GM23248 (cell line): ENCODE measurements around the gene VPS52. TPM values are rescaled to one million over a fixed set of nuclear protein-coding genes. Genes with fewer than 3 reads are reported as not detected.

Source experiments
- DNase-seq: peaks from one replicate; pipeline ENCODE4 v3.0.0-alpha.2; 2015
- H2AFZ ChIP-seq: fragments of 200-600 bp; sonication (generic); 2 replicates; pipeline ENCODE4 v1.6.1; 2016; ENCODE audit warnings: antibody characterized with exemption
- H3F3A ChIP-seq: fragments of 200-600 bp; sonication (generic); 2 replicates; pipeline ENCODE4 v1.6.1; 2016; ENCODE audit warnings: mild to moderate bottlenecking, antibody characterized with exemption, mixed run types; ENCODE audit not compliant: insufficient read depth
- H3K27ac ChIP-seq: fragments of 200-600 bp; sonication (generic); 2 replicates; pipeline ENCODE4 v1.5.1; 2016; ENCODE audit warnings: mild to moderate bottlenecking
- H3K27me3 ChIP-seq: fragments of 200-600 bp; sonication (generic); replicated peaks from 2 replicates; pipeline ENCODE4 v1.6.1; 2016; ENCODE audit warnings: mild to moderate bottlenecking; ENCODE audit not compliant: insufficient read depth
- H3K36me3 ChIP-seq: fragments of 200-600 bp; sonication (generic); 2 replicates; pipeline ENCODE4 v1.6.1; 2016; ENCODE audit warnings: low read depth, mild to moderate bottlenecking
- H3K4me1 ChIP-seq: fragments of 200-600 bp; sonication (generic); 2 replicates; pipeline ENCODE4 v1.6.1; 2016; ENCODE audit warnings: mild to moderate bottlenecking; ENCODE audit not compliant: insufficient read depth
- H3K4me2 ChIP-seq: fragments of 200-600 bp; sonication (generic); one replicate; pipeline ENCODE4 v1.6.1; 2016; ENCODE audit warnings: mild to moderate bottlenecking; ENCODE audit not compliant: unreplicated experiment
- H3K4me3 ChIP-seq: fragments of 200-600 bp; sonication (generic); 2 replicates; pipeline ENCODE4 v1.5.1; 2016; ENCODE audit warnings: mild to moderate bottlenecking
- H3K79me2 ChIP-seq: fragments of 200-600 bp; sonication (generic); 2 replicates; pipeline ENCODE4 v1.6.1; 2016; ENCODE audit warnings: mild to moderate bottlenecking; ENCODE audit not compliant: insufficient read depth
- H3K9ac ChIP-seq: fragments of 200-600 bp; sonication (generic); 2 replicates; pipeline ENCODE4 v1.6.1; 2016; ENCODE audit warnings: mild to moderate bottlenecking
- H3K9me2 ChIP-seq: fragments of 200-600 bp; sonication (generic); 2 replicates; pipeline ENCODE4 v1.6.1; 2016; ENCODE audit warnings: mixed run types, mild to moderate bottlenecking, moderate library complexity; ENCODE audit not compliant: insufficient read depth
- H3K9me3 ChIP-seq: fragments of 200-600 bp; sonication (generic); one replicate; pipeline ENCODE4 v1.6.1; 2017; ENCODE audit warnings: low read depth
- H4K20me1 ChIP-seq: fragments of 200-600 bp; sonication (generic); 2 replicates; pipeline ENCODE4 v1.6.0; 2016; ENCODE audit not compliant: insufficient read depth
- EZH2 ChIP-seq: fragments of 200-600 bp; sonication (generic); IDR thresholded peaks from 2 replicates; pipeline ENCODE4 v1.6.1; 2018; ENCODE audit warnings: antibody characterized with exemption, mild to moderate bottlenecking; ENCODE audit not compliant: insufficient read depth, poor library complexity, severe bottlenecking
- EZH2phosphoT487 ChIP-seq: fragments of 200-600 bp; sonication (generic); IDR thresholded peaks from 2 replicates; pipeline ENCODE4 v1.6.1; 2018; ENCODE audit warnings: antibody characterized with exemption, moderate library complexity, mild to moderate bottlenecking, low read depth; ENCODE audit not compliant: insufficient read depth
- WGBS, 2 experiments: methylation state at CpG; one replicate each; pipeline ENCODE4 v1.1.6; 2015 to 2017; ENCODE audit warnings: low lambda C conversion rate in 2 of 2, low coverage in 1 of 2; ENCODE audit errors: missing lambda C conversion rate in 2 of 2; 5-methylcytosine and 5-hydroxymethylcytosine counted together
- in situ Hi-C: fragments of 300-500 bp; cut with MboI; formaldehyde crosslinking; loops from 2 replicates; pipeline ENCODE4 v1.15.0; 2020
- polyA plus RNA-seq: library from polyadenylated mRNA; unstranded; fragments of >200 nt; fragmentation: Nextera tagmentation; extraction: Ambion mirVana; gene quantifications from 2 replicates; pipeline ENCODE4 v1.2.1, GENCODE V29; 2016
- total RNA-seq: library from RNA; depleted of rRNA; stranded (reverse); fragments of >200 nt; shearing (Covaris generic); gene quantifications from 2 replicates; pipeline ENCODE4 v1.2.3, GENCODE V29; 2014

Gene VPS52
- total and polyA plus RNA-seq, 2 experiments from 2014 or later = 32.3 to 33.9 TPM

DNA sequence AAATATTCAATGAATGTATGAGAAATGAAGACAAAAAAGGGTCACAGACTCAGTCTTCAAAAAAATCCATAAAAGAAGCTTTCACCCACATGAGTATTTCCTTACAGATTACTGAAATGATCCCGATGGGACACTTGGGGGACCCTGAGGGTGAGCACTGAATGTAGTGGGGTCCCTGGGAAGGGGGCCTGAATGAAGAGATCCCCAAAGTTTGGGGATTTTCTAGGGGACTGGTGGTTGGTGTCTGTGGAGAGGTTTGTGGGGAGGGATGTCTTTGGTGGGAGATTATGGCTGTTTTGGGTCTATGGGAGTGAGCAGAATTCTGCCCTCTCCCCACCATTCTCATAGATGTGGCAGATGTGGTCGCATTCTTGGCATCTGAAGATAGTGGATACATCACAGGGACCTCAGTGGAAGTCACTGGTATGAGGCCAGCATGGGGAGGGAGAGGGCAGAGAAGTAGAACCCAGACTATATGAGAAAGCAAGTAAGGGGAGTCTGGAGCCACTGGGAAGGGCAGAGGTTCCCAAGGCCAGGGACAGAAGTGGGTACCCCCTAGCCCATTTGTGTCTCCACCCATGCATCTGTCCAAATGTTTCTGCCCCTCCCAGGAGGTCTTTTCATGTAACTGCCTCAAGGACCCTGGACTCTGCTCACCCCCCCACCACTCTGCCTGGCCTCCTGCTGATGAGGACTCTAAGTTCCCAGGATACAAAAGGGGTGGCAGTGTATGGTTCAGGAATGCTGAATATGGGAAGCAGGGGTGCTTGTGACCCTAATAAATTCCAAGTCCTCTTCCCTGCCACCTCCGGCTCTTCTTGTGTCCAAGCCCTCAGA lies 65.4 kb downstream of the VPS52 start:
- peaks cover 13% of the 10 kb centered on the region for H3K36me3 ChIP-seq
- 57 to 70% methylated on average over 2 to 3 of the region's 3 CpGs for WGBS, 2 experiments
- no peak for TF ChIP-seq EZH2
- no peak for TF ChIP-seq EZH2phosphoT487
- H3K9ac ChIP-seq = peak overlapping the region; percentile 100
- no peaks in the 10 kb centered on the region for H3K27me3 ChIP-seq
- peaks cover 44% of the 10 kb centered on the region for H3F3A ChIP-seq
- peaks cover 40% of the 10 kb centered on the region for H3K79me2 ChIP-seq
- no peak overlapping the region for H3K4me3 ChIP-seq
- peak overlapping the region; percentile 20 for H3K4me2 ChIP-seq
- H2AFZ ChIP-seq = no peak overlapping the region
- in situ Hi-C loops = no loop called here
- H4K20me1 ChIP-seq = no peaks in the 10 kb centered on the region
- H3K4me1 ChIP-seq = peaks cover 43% of the 10 kb centered on the region
- DNase-seq = peak; percentile 55
- no peaks in the 10 kb centered on the region for H3K9me3 ChIP-seq
- no peaks in the 10 kb centered on the region for H3K9me2 ChIP-seq
- H3K27ac ChIP-seq = peak overlapping the region; percentile 92

DNA sequence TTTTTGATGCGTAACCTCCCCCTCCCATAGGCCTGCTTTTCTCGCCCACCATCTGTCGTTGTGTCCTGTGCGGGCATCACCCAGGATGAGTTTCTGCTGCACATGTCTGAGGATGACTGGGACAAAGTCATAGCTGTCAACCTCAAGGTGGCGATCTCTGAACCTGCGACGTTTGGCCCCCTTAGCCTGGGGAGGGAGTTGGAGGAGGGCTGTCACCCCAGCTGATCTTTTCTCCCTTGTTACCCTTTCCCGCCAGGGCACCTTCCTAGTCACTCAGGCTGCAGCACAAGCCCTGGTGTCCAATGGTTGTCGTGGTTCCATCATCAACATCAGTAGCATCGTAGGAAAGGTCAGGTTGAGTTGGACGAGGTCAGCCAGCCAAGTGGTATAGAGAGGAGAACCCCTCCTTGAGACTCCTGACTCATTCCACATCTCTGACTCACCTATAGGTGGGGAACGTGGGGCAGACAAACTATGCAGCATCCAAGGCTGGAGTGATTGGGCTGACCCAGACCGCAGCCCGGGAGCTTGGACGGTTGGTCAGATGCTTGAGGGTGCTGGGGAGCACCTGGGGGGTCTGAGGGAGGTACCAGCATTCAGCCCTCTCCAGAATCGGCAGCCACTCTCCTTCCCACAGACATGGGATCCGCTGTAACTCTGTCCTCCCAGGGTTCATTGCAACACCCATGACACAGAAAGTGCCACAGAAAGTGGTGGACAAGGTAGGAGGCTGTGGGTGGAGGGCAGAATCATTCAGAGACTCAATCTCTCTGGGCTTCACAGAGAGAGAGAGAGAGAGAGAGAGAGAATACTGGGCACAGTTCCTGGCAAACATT lies 66.3 kb downstream of the VPS52 start:
- no peaks in the 10 kb centered on the region for H3K27me3 ChIP-seq
- peak overlapping the region; percentile 100 for H3K9ac ChIP-seq
- peaks cover 43% of the 10 kb centered on the region for H3K4me1 ChIP-seq
- no peak for TF ChIP-seq EZH2
- TF ChIP-seq EZH2phosphoT487 = no peak
- H3K9me2 ChIP-seq = no peaks in the 10 kb centered on the region
- DNase-seq = peak; percentile 67
- H3K36me3 ChIP-seq = peaks cover 10% of the 10 kb centered on the region
- H3K79me2 ChIP-seq = peaks cover 45% of the 10 kb centered on the region
- no peaks in the 10 kb centered on the region for H3K9me3 ChIP-seq
- in situ Hi-C loops = no loop called here
- 53 to 54% methylated on average over 17 of the region's 17 CpGs for WGBS, 2 experiments
- H3K27ac ChIP-seq = peak overlapping the region; percentile 92
- H3K4me3 ChIP-seq = peak overlapping the region; percentile 87
- H3F3A ChIP-seq = peaks cover 44% of the 10 kb centered on the region
- H3K4me2 ChIP-seq = peak overlapping the region; percentile 97
- no peak overlapping the region for H2AFZ ChIP-seq
- H4K20me1 ChIP-seq = no peaks in the 10 kb centered on the region

DNA sequence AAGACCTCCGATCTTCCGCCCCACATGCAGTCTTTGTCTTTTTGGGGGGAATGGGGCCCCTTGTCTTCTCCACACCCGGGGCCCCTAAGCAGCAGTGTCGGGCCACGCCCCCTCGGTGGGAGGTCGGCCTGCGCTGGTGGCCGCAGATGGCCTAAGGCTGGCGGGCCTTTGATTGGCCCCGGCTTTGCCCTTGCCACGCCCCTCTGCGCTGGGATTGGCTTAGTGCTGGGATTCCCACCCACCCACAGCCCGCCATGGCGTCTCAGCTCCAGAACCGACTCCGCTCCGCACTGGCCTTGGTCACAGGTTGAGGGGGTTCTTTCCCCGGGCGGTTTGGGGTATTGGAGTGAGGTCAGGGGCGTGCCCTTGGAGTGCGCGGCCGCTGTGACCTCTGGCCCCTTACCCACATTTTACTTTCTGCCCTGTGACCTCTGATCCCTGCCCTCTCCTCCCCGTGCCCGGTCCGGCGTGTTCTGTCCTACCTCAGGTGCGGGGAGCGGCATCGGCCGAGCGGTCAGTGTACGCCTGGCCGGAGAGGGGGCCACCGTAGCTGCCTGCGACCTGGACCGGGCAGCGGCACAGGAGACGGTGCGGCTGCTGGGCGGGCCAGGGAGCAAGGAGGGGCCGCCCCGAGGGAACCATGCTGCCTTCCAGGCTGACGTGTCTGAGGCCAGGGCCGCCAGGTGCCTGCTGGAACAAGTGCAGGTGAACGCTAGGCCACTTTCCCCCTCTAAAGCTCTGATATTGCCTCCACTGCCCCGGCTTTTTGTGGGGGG lies 67.1 kb downstream of the VPS52 start, which contains the start of gene HSD17B8:
Gene HSD17B8, plus strand, starts transcription at position 241 of the 776 bp plus-strand sequence. Its CDS starts 14 bp downstream, at position 255.
- Histone ChIP-seq H3K27ac (peak within 1 kb of the TSS; percentile 92), H2AFZ (peak within 1 kb of the TSS; percentile 44; the same call in 1 of the 2 replicates), H3K9me3 (no peaks in the 10 kb centered on the region), H3K9me2 (no peaks in the 10 kb centered on the region), H3K4me3 (peak within 1 kb of the TSS; percentile 87), H4K20me1 (no peaks in the 10 kb centered on the region), H3K4me1 (peaks cover 43% of the 10 kb centered on the region), H3K9ac (peak within 1 kb of the TSS; percentile 88), H3K36me3 (peaks cover 7% of the 10 kb centered on the region), H3F3A (peaks cover 44% of the 10 kb centered on the region), H3K27me3 (no peaks in the 10 kb centered on the region), H3K79me2 (peaks cover 53% of the 10 kb centered on the region), H3K4me2 (peak within 1 kb of the TSS; percentile 97)
- no peak for TF ChIP-seq EZH2
- TF ChIP-seq EZH2phosphoT487 = no peak
- 1 to 3% methylated on average over 46 to 47 of the region's 48 CpGs for WGBS, 2 experiments
- in situ Hi-C loops = no loop called here
- DNase-seq = peak; percentile 97

DNA sequence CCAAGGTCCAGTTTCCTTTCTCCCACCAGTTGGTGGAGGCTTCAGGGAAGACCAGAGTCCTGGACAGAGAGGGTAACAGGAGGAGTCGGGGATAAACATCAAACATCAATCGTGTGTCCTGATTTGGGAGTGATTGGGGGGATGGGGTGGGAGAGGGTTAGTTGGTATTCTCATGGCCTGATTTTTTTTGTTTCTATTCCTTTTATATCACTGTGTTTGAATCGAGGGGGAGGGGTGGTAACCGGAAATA lies 67.6 kb downstream of the VPS52 start:
- no peaks in the 10 kb centered on the region for H4K20me1 ChIP-seq
- no peak for DNase-seq
- H3K9me2 ChIP-seq = no peaks in the 10 kb centered on the region
- H3K4me2 ChIP-seq = peak overlapping the region; percentile 97
- no peaks in the 10 kb centered on the region for H3K9me3 ChIP-seq
- H3F3A ChIP-seq = peaks cover 42% of the 10 kb centered on the region
- H3K79me2 ChIP-seq = peaks cover 58% of the 10 kb centered on the region
- peak overlapping the region; percentile 87; the same call in 1 of the 2 replicates for H3K4me3 ChIP-seq
- H3K9ac ChIP-seq = peak overlapping the region; percentile 88; the same call in 1 of the 2 replicates
- H3K4me1 ChIP-seq = peaks cover 43% of the 10 kb centered on the region
- peaks cover 7% of the 10 kb centered on the region for H3K36me3 ChIP-seq
- H3K27me3 ChIP-seq = no peaks in the 10 kb centered on the region
- in situ Hi-C loops = no loop called here
- no peak overlapping the region for H2AFZ ChIP-seq
- TF ChIP-seq EZH2phosphoT487 = no peak
- TF ChIP-seq EZH2 = no peak
- peak overlapping the region; percentile 92; the same call in 1 of the 2 replicates for H3K27ac ChIP-seq
- 0 to 2% methylated on average over 3 to 4 of the region's 4 CpGs for WGBS, 2 experiments
